ENCODE measurements around the gene CCNY. TPM values are rescaled to one million over a fixed set of nuclear protein-coding genes. Genes with fewer than 3 reads are reported as not detected.

Gene CCNY
- total RNA-seq, 1 donor from 2014 or later: 59.4 TPM

GRCh38 chr10:35554036-35554435, 217.7 kb downstream of the CCNY start:
- H3K36me3 Mint-ChIP-seq (ENCODE audit: insufficient read depth): peaks cover 6% of the 10 kb centered on the region
- no peaks in the 10 kb centered on the region for H3K9me3 Mint-ChIP-seq (ENCODE audit: low read depth)
- TF ChIP-seq CTCF (IDR thresholded peaks at IDR 0.05; ENCODE audit: unreplicated experiment): no peak
- no peaks in the 10 kb centered on the region for H3K4me1 Mint-ChIP-seq (ENCODE audit: low read depth)
- H3K27me3 Mint-ChIP-seq: no peaks in the 10 kb centered on the region
- no peak overlapping the region for H3K27ac Mint-ChIP-seq
- H3K4me3 Mint-ChIP-seq (ENCODE audit: low read depth): no peak overlapping the region
- DNase-seq (ENCODE audit: low spot score, unreplicated experiment): no peak

- H3K27ac Mint-ChIP-seq: no peak overlapping the region
- H3K4me1 Mint-ChIP-seq (ENCODE audit: low read depth): no peaks in the 10 kb centered on the region
- no peak for TF ChIP-seq CTCF (IDR thresholded peaks at IDR 0.05; ENCODE audit: unreplicated experiment)
- H3K36me3 Mint-ChIP-seq (ENCODE audit: insufficient read depth): peaks cover 6% of the 10 kb centered on the region
- H3K27me3 Mint-ChIP-seq: no peaks in the 10 kb centered on the region
- DNase-seq (ENCODE audit: low spot score, unreplicated experiment): no peak
- no peaks in the 10 kb centered on the region for H3K9me3 Mint-ChIP-seq (ENCODE audit: low read depth)
- no peak overlapping the region for H3K4me3 Mint-ChIP-seq (ENCODE audit: low read depth)
Observed at GRCh38 chr10:35554461-35555056, 218.2 kb downstream of the CCNY start.

- H3K4me3 Mint-ChIP-seq (ENCODE audit: low read depth): no peak overlapping the region
- H3K36me3 Mint-ChIP-seq (ENCODE audit: insufficient read depth): peaks cover 1% of the 10 kb centered on the region
- no peak for DNase-seq (ENCODE audit: low spot score, unreplicated experiment)
- no peak overlapping the region for H3K27ac Mint-ChIP-seq
- TF ChIP-seq CTCF (IDR thresholded peaks at IDR 0.05; ENCODE audit: unreplicated experiment): no peak
- H3K4me1 Mint-ChIP-seq (ENCODE audit: low read depth): no peaks in the 10 kb centered on the region
- no peaks in the 10 kb centered on the region for H3K9me3 Mint-ChIP-seq (ENCODE audit: low read depth)
- H3K27me3 Mint-ChIP-seq: no peaks in the 10 kb centered on the region
Observed at GRCh38 chr10:35555962-35556930, 219.9 kb downstream of the CCNY start.

- Mint-ChIP-seq H3K4me1 (ENCODE audit: low read depth) (no peaks in the 10 kb centered on the region), H3K4me3 (ENCODE audit: low read depth) (no peak overlapping the region), H3K27me3 (no peaks in the 10 kb centered on the region), H3K36me3 (ENCODE audit: insufficient read depth) (peaks cover 4% of the 10 kb centered on the region), H3K27ac (no peak overlapping the region), H3K9me3 (ENCODE audit: low read depth) (no peaks in the 10 kb centered on the region)
- TF ChIP-seq CTCF (IDR thresholded peaks at IDR 0.05; ENCODE audit: unreplicated experiment): no peak
- no peak for DNase-seq (ENCODE audit: low spot score, unreplicated experiment)
Observed at GRCh38 chr10:35558276-35558675, 222.0 kb downstream of the CCNY start.

GRCh38 chr10:35559416-35559815, 223.1 kb downstream of the CCNY start:
- Mint-ChIP-seq H3K4me3 (ENCODE audit: low read depth) (no peak overlapping the region), H3K27me3 (no peaks in the 10 kb centered on the region), H3K27ac (no peak overlapping the region), H3K36me3 (ENCODE audit: insufficient read depth) (peaks cover 4% of the 10 kb centered on the region), H3K9me3 (ENCODE audit: low read depth) (no peaks in the 10 kb centered on the region), H3K4me1 (ENCODE audit: low read depth) (no peaks in the 10 kb centered on the region)
- TF ChIP-seq CTCF (IDR thresholded peaks at IDR 0.05; ENCODE audit: unreplicated experiment): no peak
- DNase-seq (ENCODE audit: low spot score, unreplicated experiment): no peak
